ENCODE results near the gene FAM200C. TPM values are rescaled to one million over a fixed set of nuclear protein-coding genes. Genes with fewer than 3 reads are reported as not detected.

The FAM200C gene
- total and polyA plus RNA-seq, 10 of the 15 experiments (the other 5 are each of a cell fraction or from before 2014, with no cell fraction given) = 1.0 to 5.4 (median 2.2) TPM

GRCh38 chr5:160418561-160419457, 19.0 kb upstream of the FAM200C start, which contains the start of gene SLU7 (continued):
- TF ChIP-seq BCL3 (IDR thresholded peaks at IDR 0.05; ENCODE audit: borderline replicate concordance, insufficient read depth, low read depth, low read length, poor library complexity, severe bottlenecking) (no peak), SPI1 (IDR thresholded peaks at IDR 0.05; ENCODE audit: borderline replicate concordance, insufficient read depth, low read depth, low read length) (no peak), MEF2B (IDR thresholded peaks at IDR 0.05; ENCODE audit: partially characterized antibody, poor library complexity, severe bottlenecking) (peak; percentile 18), RUNX3 (IDR thresholded peaks at IDR 0.05; ENCODE audit: low read length) (peak; percentile 23; the same call in 1 of the 2 replicates), REST (IDR thresholded peaks at IDR 0.05; ENCODE audit: low read depth, low read length) (no peak), ATF7 (IDR thresholded peaks at IDR 0.05; ENCODE audit: low read depth) (peak; percentile 91), FOXM1 (IDR thresholded peaks at IDR 0.05; ENCODE audit: low read depth, low read length) (peak; percentile 7; the same call in 1 of the 2 replicates), BHLHE40 (IDR thresholded peaks at IDR 0.05; ENCODE audit: borderline replicate concordance in 1 of 2, low read depth in 2 of 2, low read length in 1 of 2) (peak in 1 of 2 experiments; percentile 57; a peak in 1 of 4 replicates), CREM (IDR thresholded peaks at IDR 0.05; ENCODE audit: low read depth) (0 out of 2 replicates have a peak, but pooled peaks have one; percentile 29), CEBPZ (IDR thresholded peaks at IDR 0.05; ENCODE audit: low read depth, low read length) (no peak), SP1 (IDR thresholded peaks at IDR 0.05; ENCODE audit: low read depth, low read length) (no peak), POLR2AphosphoS2 (IDR thresholded peaks at IDR 0.05; ENCODE audit: low read depth, low read length) (peak; percentile 72; the same call in 1 of the 2 replicates), ZBTB4 (CRISPR knock-in tag; IDR thresholded peaks at IDR 0.05) (no peak), TAF1 (IDR thresholded peaks at IDR 0.05; ENCODE audit: borderline replicate concordance, low read depth, low read length) (peak; percentile 90), CBFB (IDR thresholded peaks at IDR 0.05; ENCODE audit: low read depth) (peak; percentile 66; the same call in 1 of the 2 replicates), NRF1 (conservative IDR thresholded peaks at IDR 0.05; ENCODE audit: low read depth, low read length) (peak; percentile 68)
